Upper lobe of right lung (tissue), 1 donor: ENCODE data around the gene LARP6. TPM values are rescaled to one million over a fixed set of nuclear protein-coding genes. Genes with fewer than 3 reads are reported as not detected.

Experiments used
- ATAC-seq: fragments of 200-7000 bp; cut with Tn5 transposase; one replicate; pipeline ENCODE4 v1.9.1; 2020; ENCODE audit warnings: mild to moderate bottlenecking, moderate library complexity
- DNase-seq: peaks from one replicate; pipeline ENCODE4 v3.0.0-alpha.2; 2020
- H3K27ac ChIP-seq: fragments of 200-600 bp; one replicate; pipeline ENCODE4 v1.8.0; 2022
- H3K27me3 ChIP-seq: fragments of 200-600 bp; one replicate; pipeline ENCODE4 v1.8.0; 2022; ENCODE audit warnings: mild to moderate bottlenecking
- H3K36me3 ChIP-seq: fragments of 200-600 bp; one replicate; pipeline ENCODE4 v1.8.0; 2022
- H3K4me1 ChIP-seq: fragments of 200-600 bp; one replicate; pipeline ENCODE4 v1.8.0; 2022
- H3K4me3 ChIP-seq: fragments of 200-600 bp; one replicate; pipeline ENCODE4 v1.8.0; 2022; ENCODE audit warnings: mild to moderate bottlenecking
- H3K9me3 ChIP-seq: fragments of 200-600 bp; one replicate; pipeline ENCODE4 v1.8.0; 2022
- intact Hi-C: fragments of 100-400 bp; cut with DNase I; formaldehyde crosslinking; loops from one replicate; pipeline ENCODE4 v1.11.0; 2022
- total RNA-seq: library from RNA; stranded (reverse); fragmentation: NEBNext Ultra II Directional; extraction: Animal tissue kit (Norgen Biotek cat#: 25700); gene quantifications from one replicate; pipeline ENCODE4 v1.2.1, GENCODE V29; 2021
- TF ChIP-seq, protein P1 (sequence below): fragments of 200-600 bp; IDR thresholded peaks from one replicate; pipeline ENCODE4 v1.8.0; 2022; ENCODE audit warnings: antibody characterized with exemption
- donor health status: DM: no; HTN: yes; CAD: no; lungs with severe emphysema.

LARP6 gene
- total RNA-seq, 1 donor from 2014 or later = 6.2 TPM

DNA sequence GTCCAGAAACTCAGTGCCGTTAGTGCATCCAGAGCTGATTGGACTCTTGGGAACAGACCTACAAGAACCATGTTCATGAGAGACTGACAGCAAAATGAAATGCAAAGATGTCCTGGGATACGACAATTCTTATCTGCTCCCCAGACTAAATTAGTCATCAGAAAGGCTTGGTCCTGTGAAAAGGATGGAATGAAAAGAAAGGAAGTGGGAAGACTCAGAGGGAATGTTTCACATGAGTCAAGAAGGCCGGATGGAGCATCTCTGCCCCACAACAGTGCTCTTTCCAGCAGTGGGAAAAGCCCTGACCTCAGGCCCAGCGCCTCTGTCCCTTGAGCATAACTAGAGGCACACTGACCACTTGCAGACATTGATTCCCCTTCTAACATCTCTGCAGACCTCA is 51.3 kb downstream of the LARP6 start:
- Histone ChIP-seq H3K4me3 (no peak overlapping the region), H3K36me3 (no peaks in the 10 kb centered on the region), H3K9me3 (no peaks in the 10 kb centered on the region), H3K27me3 (peaks cover 8% of the 10 kb centered on the region), H3K4me1 (peaks cover 37% of the 10 kb centered on the region), H3K27ac (no peak overlapping the region)
- ATAC-seq = no peak
- intact Hi-C loops = no loop called here
- TF ChIP-seq, protein P1, sequence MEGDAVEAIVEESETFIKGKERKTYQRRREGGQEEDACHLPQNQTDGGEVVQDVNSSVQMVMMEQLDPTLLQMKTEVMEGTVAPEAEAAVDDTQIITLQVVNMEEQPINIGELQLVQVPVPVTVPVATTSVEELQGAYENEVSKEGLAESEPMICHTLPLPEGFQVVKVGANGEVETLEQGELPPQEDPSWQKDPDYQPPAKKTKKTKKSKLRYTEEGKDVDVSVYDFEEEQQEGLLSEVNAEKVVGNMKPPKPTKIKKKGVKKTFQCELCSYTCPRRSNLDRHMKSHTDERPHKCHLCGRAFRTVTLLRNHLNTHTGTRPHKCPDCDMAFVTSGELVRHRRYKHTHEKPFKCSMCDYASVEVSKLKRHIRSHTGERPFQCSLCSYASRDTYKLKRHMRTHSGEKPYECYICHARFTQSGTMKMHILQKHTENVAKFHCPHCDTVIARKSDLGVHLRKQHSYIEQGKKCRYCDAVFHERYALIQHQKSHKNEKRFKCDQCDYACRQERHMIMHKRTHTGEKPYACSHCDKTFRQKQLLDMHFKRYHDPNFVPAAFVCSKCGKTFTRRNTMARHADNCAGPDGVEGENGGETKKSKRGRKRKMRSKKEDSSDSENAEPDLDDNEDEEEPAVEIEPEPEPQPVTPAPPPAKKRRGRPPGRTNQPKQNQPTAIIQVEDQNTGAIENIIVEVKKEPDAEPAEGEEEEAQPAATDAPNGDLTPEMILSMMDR = no peak
- no peak for DNase-seq

GRCh38 chr15:70801109-70801508 is 52.8 kb downstream of the LARP6 start:
- H3K27me3 ChIP-seq = peaks cover 14% of the 10 kb centered on the region
- TF ChIP-seq, protein P1 = no peak
- H3K9me3 ChIP-seq = no peaks in the 10 kb centered on the region
- peaks cover 25% of the 10 kb centered on the region for H3K4me1 ChIP-seq
- H3K36me3 ChIP-seq = no peaks in the 10 kb centered on the region
- peak overlapping the region; percentile 56 for H3K27ac ChIP-seq
- ATAC-seq (no peak), DNase-seq (no peak)
- intact Hi-C loops = no loop called here
- no peak overlapping the region for H3K4me3 ChIP-seq

DNA sequence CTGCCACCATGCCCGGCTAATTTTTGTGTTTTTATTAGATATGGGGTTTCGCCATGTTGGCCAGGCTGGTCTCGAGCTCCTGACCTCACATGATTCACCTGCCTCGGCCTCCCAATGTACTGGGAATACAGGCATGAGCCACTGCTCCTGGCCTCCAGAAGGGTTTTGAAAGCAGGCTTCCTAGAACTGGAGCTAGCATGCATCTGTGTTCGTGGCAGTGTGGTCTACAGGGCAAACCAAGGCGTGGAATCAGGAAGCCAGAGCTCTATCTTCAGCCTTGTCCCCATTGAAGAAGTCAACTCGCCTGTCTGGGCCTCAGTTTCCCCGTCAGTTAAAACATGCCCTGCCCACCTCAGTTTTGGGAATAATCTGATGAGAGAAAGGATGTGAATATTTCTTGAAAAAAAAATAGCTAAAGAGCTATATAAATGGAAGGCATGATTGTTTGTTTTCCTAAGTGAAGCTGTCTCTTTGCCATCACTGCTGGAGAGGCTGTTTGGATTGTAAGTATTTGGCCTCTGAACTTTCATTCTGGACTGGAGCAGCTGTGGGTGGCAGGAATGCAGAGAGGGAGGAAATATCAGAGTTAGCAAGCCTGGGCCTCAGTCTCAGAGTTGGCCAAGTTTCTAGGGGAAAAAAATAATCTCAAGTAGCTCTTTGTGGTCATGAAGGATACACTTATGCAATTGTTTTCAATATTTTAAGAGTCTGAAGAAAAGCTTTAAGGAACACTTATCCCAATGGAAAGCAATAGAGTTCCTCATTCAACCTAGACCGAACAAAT is 54.1 kb downstream of the LARP6 start:
- Histone ChIP-seq H3K4me1 (peaks cover 25% of the 10 kb centered on the region), H3K36me3 (no peaks in the 10 kb centered on the region), H3K9me3 (no peaks in the 10 kb centered on the region), H3K27me3 (peaks cover 14% of the 10 kb centered on the region), H3K27ac (peak overlapping the region; percentile 74), H3K4me3 (no peak overlapping the region)
- no peak for DNase-seq
- TF ChIP-seq, protein P1 = no peak
- intact Hi-C loops = no loop called here
- ATAC-seq = peak; percentile 95

DNA sequence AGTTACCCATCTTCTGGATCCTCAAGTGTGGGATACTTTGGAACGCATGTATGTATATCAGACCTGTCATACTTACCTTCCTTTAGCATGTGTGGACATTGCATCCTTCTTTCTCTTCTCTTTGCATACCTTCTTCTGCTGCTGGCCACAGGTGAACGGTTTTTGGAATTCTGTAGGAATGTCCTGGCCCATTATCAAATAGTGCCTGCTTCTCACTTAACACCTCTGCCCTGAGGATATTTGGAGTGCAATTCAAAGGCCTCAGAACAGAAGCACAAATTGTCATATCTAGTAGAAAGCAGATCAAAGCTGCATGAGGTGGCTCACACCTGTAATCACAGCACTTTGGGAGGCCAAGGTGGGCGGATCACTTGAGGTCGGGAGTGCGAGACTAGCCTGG is 56.5 kb downstream of the LARP6 start:
- H3K36me3 ChIP-seq = no peaks in the 10 kb centered on the region
- ATAC-seq (no peak), DNase-seq (no peak)
- TF ChIP-seq, protein P1 = no peak
- no peak overlapping the region for H3K27ac ChIP-seq
- peaks cover 19% of the 10 kb centered on the region for H3K27me3 ChIP-seq
- intact Hi-C loops = no loop called here
- no peak overlapping the region for H3K4me3 ChIP-seq
- peaks cover 25% of the 10 kb centered on the region for H3K4me1 ChIP-seq
- H3K9me3 ChIP-seq = no peaks in the 10 kb centered on the region

GRCh38 chr15:70796516-70797310 is 57.2 kb downstream of the LARP6 start:
- TF ChIP-seq, protein P1 = no peak
- Histone ChIP-seq H3K27me3 (peaks cover 19% of the 10 kb centered on the region), H3K9me3 (no peaks in the 10 kb centered on the region), H3K4me3 (no peak overlapping the region), H3K36me3 (no peaks in the 10 kb centered on the region), H3K4me1 (peaks cover 25% of the 10 kb centered on the region), H3K27ac (no peak overlapping the region)
- intact Hi-C loops = no loop called here
- ATAC-seq (no peak), DNase-seq (no peak)
